ENCODE data around the gene ANKRD33B.

DNA sequence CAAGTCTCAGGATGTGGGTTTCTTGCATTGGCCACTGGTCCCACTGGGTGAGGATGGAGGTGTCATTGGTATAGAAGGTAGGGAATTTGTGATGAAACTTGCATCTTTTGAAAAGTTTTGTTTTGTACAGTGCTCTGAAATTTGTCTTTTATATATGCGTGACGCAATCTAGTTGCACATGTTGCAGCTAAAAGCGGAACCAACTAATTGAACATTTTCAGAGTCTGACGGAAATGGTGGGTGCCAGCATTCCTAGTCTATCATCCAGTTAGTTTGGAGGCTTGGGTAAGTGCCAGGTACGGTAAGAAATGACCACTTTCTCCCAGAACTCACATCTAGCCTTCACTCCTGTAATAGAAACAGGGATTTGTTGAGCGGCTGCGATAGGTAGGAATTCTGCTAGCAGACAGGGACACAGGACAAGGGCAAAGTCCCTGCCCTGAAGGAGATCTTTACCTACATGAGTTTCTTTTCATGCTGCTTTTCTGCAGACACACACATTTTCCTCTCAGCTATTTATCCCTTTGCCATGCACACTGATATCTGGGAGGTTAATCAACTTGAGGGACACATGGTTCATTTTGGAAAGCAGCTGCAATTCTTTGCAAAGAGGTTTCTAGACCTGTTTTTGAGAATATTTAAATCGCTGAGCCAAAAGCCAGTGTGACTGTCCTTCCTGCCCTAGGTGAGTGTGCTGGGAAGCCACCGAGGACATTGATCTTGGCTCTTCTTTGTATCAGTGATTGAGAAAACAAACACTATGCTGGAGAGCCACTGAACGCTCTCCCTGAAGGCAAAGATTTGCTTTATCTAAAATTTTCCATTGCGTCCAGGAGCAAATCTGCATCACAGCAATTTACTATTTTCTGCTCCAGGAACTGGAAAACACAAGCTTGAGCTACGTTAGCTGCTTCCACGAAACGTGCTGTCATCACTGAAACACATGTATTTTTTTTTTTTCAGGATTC lies 107.5 kb downstream of the ANKRD33B start:
- TF ChIP-seq POLR2AphosphoS5 (IDR thresholded peaks at IDR 0.05): no peak
- no peak for TF ChIP-seq POLR2A (IDR thresholded peaks at IDR 0.05)
